Measurements from ENCODE around the gene KIF16B. TPM values are rescaled to one million over a fixed set of nuclear protein-coding genes. Genes with fewer than 3 reads are reported as not detected.
A peak's percentile ranks its signal among the peaks of the same experiment; 100 is the strongest.

The KIF16B gene
- total and polyA plus RNA-seq, 10 of the 15 experiments (the other 5 are each of a cell fraction or from before 2014, with no cell fraction given), result 0.21 to 5.2 (median 3.0) TPM

- no peak for TF ChIP-seq TARDBP (IDR thresholded peaks at IDR 0.05; ENCODE audit: borderline replicate concordance)
- no peak for TF ChIP-seq MTA3 (IDR thresholded peaks at IDR 0.05; ENCODE audit: borderline replicate concordance, low read length)
- TF ChIP-seq CUX1 (IDR thresholded peaks at IDR 0.05; ENCODE audit: insufficient replicate concordance, low read depth, low read length), result no peak
- TF ChIP-seq EGR1 (IDR thresholded peaks at IDR 0.05; ENCODE audit: borderline replicate concordance in 1 of 2, low read depth in 2 of 2, low read length in 2 of 2), result peak in 1 of 2 experiments; percentile 52; a peak in 1 of 3 replicates
- TF ChIP-seq DPF2 (IDR thresholded peaks at IDR 0.05), result peak; percentile 42; the same call in 1 of the 2 replicates
- TF ChIP-seq CEBPB (IDR thresholded peaks at IDR 0.05; ENCODE audit: borderline replicate concordance in 1 of 2, low read depth in 2 of 2, low read length in 2 of 2), result no peak
- no peak for TF ChIP-seq RCOR1 (conservative IDR thresholded peaks at IDR 0.05; ENCODE audit: low read depth, low read length)
- TF ChIP-seq BCL3 (IDR thresholded peaks at IDR 0.05; ENCODE audit: borderline replicate concordance, insufficient read depth, low read depth, low read length, poor library complexity, severe bottlenecking), result no peak
- no peak for TF ChIP-seq HDAC6 (IDR thresholded peaks at IDR 0.05; ENCODE audit: unreplicated experiment)
- TF ChIP-seq PKNOX1 (IDR thresholded peaks at IDR 0.05), result no peak; the same call in 1 of the 2 replicates
- TF ChIP-seq ZNF687 (IDR thresholded peaks at IDR 0.05), result 0 out of 2 replicates have a peak, but pooled peaks have one; percentile 42
- TF ChIP-seq MEF2B (IDR thresholded peaks at IDR 0.05; ENCODE audit: partially characterized antibody, poor library complexity, severe bottlenecking), result no peak
Observed at GRCh38 chr20:16573001-16573965, at the start of gene KIF16B (continued).

Measured in GM12878 (cell line).